Upper lobe of left lung (tissue), 6 donors: ENCODE results near the gene GET4. TPM values are rescaled to one million over a fixed set of nuclear protein-coding genes. Genes with fewer than 3 reads are reported as not detected.

Experiments
- ATAC-seq, 2 donors: fragments of 200-7000 bp; cut with Tn5 transposase; one replicate each; pipeline ENCODE4 v1.9.1; 2022; ENCODE audit warnings: mild to moderate bottlenecking in 2 of 2, moderate library complexity in 2 of 2; ENCODE audit not compliant: low FRiP score in 2 of 2
- DNase-seq, 2 donors: peaks; one replicate each; pipeline ENCODE4 v3.0.0-alpha.2; 2019 to 2020
- H3K27ac ChIP-seq, 4 donors: fragments of 200-600 bp; sonication (generic); one replicate each; pipeline ENCODE4 v1.5.1; 2016 to 2019
- H3K27me3 ChIP-seq, 4 donors: fragments of 200-600 bp; sonication (generic); one replicate each; pipeline ENCODE4 v1.5.1; 2017 to 2019
- H3K36me3 ChIP-seq, 4 donors: fragments of 200-600 bp; sonication (generic); one replicate each; pipeline ENCODE4 v1.5.1; 2016 to 2019
- H3K4me1 ChIP-seq, 4 donors: fragments of 200-600 bp; sonication (generic); one replicate each; pipeline ENCODE4 v1.5.1; 2018 to 2019
- H3K4me3 ChIP-seq, 4 donors: fragments of 200-600 bp; sonication (generic); one replicate each; pipeline ENCODE4 v1.5.1; 2017 to 2019; ENCODE audit warnings: mild to moderate bottlenecking in 2 of 4, moderate library complexity in 1 of 4
- H3K9me3 ChIP-seq, 4 donors: fragments of 200-600 bp; sonication (generic); one replicate each; pipeline ENCODE4 v1.5.1; 2018 to 2019
- EP300 ChIP-seq, 4 donors: sonication (generic); formaldehyde crosslinking; IDR thresholded peaks; one replicate each; pipeline ENCODE4 v1.5.1; 2017; ENCODE audit warnings: antibody characterized with exemption in 4 of 4, control low read depth in 2 of 4
- POLR2A ChIP-seq, 4 donors: fragments of 450-650 bp; IDR thresholded peaks; one replicate each; pipeline ENCODE4 v1.5.1; 2016 to 2017; ENCODE audit warnings: antibody characterized with exemption in 4 of 4, mild to moderate bottlenecking in 2 of 4
- POLR2AphosphoS5 ChIP-seq, 2 donors: sonication (generic); formaldehyde crosslinking; IDR thresholded peaks; one replicate each; pipeline ENCODE4 v1.5.1; 2017; ENCODE audit warnings: antibody characterized with exemption in 2 of 2
- WGBS, 2 donors: methylation state at CpG; one replicate each; pipeline ENCODE4 v1.1.5; 2017 to 2018; 5-methylcytosine and 5-hydroxymethylcytosine counted together
- total RNA-seq, 6 donors: library from RNA; depleted of rRNA in 4 of 6; stranded (reverse); fragments of >200 nt in 4 of 6; gene quantifications; one replicate each; pipeline versions ENCODE4 v1.1.0 to v1.2.1, GENCODE V29; 2016 to 2021
- TF ChIP-seq, protein P1 (sequence below), 6 experiments: fragments of 450-650 bp in 4 of 6; fragments of 200-600 bp in 2 of 6; sonication (generic) in 2 of 6; IDR thresholded peaks; one replicate each; pipeline ENCODE4 v1.5.1; 2016 to 2019; ENCODE audit warnings: antibody characterized with exemption in 6 of 6
- donor health status: DM: no; HTN: no; CAD: no; lungs with moderate emphysema.
- donor health status: DM: no; HTN: yes; CAD: no; lungs with severe emphysema.

Gene GET4
- total RNA-seq, 6 donors from 2014 or later, result 26.0 to 82.6 (median 40.8) TPM

DNA sequence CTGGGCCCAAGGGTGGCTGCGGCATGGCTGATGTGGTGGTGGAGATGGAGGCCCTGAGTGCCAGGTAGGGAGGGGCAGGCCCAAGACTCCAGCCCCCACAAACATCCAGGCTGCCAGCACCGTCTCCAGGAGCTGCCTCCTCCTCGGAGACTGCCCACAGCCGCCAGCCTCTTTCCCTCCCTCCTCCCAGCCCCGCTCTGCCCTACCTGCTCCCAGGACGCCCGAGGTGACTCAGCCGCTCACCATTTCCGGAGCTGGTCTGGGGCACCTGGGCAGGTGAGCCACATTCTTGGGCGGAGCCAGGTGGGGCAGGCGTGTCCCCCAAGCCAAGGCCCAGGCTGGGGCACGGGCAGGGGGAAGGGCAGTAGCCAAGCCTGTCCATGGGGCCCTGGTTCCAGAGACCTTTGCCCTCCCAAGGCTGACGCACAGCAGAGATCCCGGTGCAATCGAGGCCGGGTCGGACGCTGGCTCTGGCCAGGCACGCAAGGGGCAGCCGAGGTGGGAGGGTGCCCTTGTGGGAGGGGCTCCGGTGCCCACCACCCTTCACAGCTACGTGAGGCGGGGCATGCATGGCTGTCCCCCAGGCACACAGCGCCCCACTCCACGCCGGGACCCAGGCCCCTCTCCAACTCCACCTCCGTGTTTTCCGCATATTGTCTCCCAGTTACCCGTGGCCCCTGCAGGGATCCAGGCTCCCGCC lies 69.4 kb downstream of the GET4 start:
- Histone ChIP-seq H3K27me3 (no peaks in the 10 kb centered on the region), H3K36me3 (no peaks in the 10 kb centered on the region), H3K9me3 (peaks cover 0 to 4% (median 0%) of the 10 kb centered on the region in 4 donors), H3K4me3 (peak overlapping the region in 3 of 4 donors; percentile 40 to 50 (median 45)), H3K4me1 (peaks cover 0 to 20% (median 2%) of the 10 kb centered on the region in 4 donors), H3K27ac (peak overlapping the region; percentile 65 to 89 (median 78))
- ATAC-seq, result peak; percentile 76 to 97
- DNase-seq, result peak; percentile 88 to 92
- WGBS, 2 donors, result 62 to 65% methylated on average over 13 to 20 of the region's 30 CpGs
- TF ChIP-seq EP300 (IDR thresholded peaks at IDR 0.05), result no peak
- peak; percentile 11 to 51 for TF ChIP-seq POLR2AphosphoS5 (IDR thresholded peaks at IDR 0.05)
- TF ChIP-seq, protein P1, sequence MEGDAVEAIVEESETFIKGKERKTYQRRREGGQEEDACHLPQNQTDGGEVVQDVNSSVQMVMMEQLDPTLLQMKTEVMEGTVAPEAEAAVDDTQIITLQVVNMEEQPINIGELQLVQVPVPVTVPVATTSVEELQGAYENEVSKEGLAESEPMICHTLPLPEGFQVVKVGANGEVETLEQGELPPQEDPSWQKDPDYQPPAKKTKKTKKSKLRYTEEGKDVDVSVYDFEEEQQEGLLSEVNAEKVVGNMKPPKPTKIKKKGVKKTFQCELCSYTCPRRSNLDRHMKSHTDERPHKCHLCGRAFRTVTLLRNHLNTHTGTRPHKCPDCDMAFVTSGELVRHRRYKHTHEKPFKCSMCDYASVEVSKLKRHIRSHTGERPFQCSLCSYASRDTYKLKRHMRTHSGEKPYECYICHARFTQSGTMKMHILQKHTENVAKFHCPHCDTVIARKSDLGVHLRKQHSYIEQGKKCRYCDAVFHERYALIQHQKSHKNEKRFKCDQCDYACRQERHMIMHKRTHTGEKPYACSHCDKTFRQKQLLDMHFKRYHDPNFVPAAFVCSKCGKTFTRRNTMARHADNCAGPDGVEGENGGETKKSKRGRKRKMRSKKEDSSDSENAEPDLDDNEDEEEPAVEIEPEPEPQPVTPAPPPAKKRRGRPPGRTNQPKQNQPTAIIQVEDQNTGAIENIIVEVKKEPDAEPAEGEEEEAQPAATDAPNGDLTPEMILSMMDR (IDR thresholded peaks at IDR 0.05), result no peak
- peak in 3 of 4 donors; percentile 36 to 80 (median 38) for TF ChIP-seq POLR2A (IDR thresholded peaks at IDR 0.05)

Other genes with a start within 250 kb of the GET4 start
- 10 to 100 TPM; 18.2 to 35.6 (median 26.4) TPM for gene DNAAF5, start 149.9 kb upstream of the GET4 start, total RNA-seq
- gene PRKAR1B, start 149.3 kb upstream of the GET4 start, total RNA-seq, result 10 to 100 TPM; 10.3 to 24.4 (median 20.9) TPM
- gene SUN1, start 44.1 kb upstream of the GET4 start, total RNA-seq, result 100 to 1,000 TPM; 107 to 196 (median 127) TPM
- 100 to 1,000 TPM in 1 of 6 donors, 10 to 100 TPM in 5; 31.0 to 109 (median 37.5) TPM for gene ADAP1, start 78.1 kb downstream of the GET4 start, total RNA-seq
- 10 to 100 TPM in 4 of 6 donors, 1 to 10 TPM in 2; 9.1 to 25.1 (median 11.5) TPM for gene COX19, start 99.0 kb downstream of the GET4 start, total RNA-seq
- gene CYP2W1, start 106.6 kb downstream of the GET4 start, total RNA-seq, result not detected
- gene GPR146, start 168.0 kb downstream of the GET4 start, total RNA-seq, result 10 to 100 TPM; 11.2 to 32.8 (median 28.9) TPM
- 10 to 100 TPM in 2 of 6 donors, 1 to 10 TPM in 4; 6.5 to 24.7 (median 8.5) TPM for gene GPER1, start 211.6 kb downstream of the GET4 start, total RNA-seq